ENCODE results near the gene SHBG. TPM values are rescaled to one million over a fixed set of nuclear protein-coding genes. Genes with fewer than 3 reads are reported as not detected.

Gene SHBG, protein sequence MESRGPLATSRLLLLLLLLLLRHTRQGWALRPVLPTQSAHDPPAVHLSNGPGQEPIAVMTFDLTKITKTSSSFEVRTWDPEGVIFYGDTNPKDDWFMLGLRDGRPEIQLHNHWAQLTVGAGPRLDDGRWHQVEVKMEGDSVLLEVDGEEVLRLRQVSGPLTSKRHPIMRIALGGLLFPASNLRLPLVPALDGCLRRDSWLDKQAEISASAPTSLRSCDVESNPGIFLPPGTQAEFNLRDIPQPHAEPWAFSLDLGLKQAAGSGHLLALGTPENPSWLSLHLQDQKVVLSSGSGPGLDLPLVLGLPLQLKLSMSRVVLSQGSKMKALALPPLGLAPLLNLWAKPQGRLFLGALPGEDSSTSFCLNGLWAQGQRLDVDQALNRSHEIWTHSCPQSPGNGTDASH
- 0.28 and 0.51 TPM in 2 replicates for total RNA-seq

DNA sequence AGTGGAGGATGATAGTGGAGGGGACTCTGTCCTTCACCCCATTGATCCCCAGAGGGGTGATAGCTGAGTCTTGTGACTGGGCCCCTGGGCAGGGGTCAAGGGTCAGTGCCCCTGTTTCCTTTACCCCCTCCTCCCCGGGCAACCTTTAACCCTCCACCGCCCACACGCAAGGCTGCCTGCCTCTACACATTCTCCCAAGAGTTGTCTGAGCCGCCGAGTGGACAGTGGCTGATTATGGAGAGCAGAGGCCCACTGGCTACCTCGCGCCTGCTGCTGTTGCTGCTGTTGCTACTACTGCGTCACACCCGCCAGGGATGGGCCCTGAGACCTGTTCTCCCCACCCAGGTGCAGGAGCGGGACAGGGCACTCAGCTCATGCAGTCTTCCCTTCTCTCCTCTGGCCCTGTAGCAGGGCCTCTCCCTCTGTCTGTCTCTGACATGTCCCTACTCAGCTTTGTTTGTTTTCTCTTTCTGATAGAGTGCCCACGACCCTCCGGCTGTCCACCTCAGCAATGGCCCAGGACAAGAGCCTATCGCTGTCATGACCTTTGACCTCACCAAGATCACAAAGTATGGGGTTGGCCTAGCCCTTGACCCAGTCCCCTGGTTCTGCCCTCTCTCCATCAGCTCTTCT is at the start of gene SHBG:
Gene SHBG (plus strand): TSS at position 197 of the 633 bp plus-strand sequence. CDS start 38 bp downstream, at position 235.

DNA sequence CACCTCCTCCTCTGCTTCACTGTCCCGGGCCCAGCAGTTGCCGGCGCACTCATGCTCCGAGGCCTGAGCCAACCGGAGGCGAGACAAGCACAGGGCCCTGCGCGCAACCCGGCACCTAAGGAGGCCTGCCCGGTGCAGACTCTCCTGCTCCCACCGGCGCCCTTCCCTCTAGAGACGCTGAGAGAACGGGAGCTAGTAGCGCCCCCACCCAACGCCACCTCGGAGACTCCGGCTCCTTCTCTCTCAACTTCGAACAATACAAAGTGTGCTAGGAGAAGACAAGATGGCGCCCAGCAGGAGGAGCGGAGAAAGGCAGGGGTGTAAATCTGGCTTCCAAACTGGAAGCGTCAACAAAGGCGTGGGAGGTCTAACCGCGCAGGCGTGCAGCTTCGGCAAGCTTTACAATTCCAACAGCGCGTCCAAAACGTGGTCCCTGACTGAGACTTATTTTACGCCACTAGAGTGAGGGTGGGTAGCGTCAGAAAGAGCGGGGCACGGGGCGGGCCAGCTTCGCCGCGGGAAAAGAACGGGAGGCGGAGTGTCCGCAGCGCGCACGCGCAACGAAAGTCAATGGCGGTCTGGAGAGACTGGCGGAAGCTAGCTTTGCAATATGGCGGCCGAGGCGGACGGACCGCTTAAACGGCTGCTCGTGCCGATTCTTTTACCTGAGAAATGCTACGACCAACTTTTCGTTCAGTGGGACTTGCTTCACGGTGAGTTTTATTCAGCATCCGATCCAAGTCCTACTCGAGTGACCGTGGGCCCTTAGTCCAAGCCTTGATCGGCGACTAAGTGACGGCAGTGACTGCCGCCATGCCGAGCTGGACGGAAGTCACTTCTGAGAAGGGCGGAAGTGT is 46.5 kb upstream of the SHBG start, which contains the start of gene MPDU1:
Gene MPDU1 (plus strand): TSS at position 600 of the 857 bp plus-strand sequence. CDS start 11 bp downstream, at position 611.

DNA sequence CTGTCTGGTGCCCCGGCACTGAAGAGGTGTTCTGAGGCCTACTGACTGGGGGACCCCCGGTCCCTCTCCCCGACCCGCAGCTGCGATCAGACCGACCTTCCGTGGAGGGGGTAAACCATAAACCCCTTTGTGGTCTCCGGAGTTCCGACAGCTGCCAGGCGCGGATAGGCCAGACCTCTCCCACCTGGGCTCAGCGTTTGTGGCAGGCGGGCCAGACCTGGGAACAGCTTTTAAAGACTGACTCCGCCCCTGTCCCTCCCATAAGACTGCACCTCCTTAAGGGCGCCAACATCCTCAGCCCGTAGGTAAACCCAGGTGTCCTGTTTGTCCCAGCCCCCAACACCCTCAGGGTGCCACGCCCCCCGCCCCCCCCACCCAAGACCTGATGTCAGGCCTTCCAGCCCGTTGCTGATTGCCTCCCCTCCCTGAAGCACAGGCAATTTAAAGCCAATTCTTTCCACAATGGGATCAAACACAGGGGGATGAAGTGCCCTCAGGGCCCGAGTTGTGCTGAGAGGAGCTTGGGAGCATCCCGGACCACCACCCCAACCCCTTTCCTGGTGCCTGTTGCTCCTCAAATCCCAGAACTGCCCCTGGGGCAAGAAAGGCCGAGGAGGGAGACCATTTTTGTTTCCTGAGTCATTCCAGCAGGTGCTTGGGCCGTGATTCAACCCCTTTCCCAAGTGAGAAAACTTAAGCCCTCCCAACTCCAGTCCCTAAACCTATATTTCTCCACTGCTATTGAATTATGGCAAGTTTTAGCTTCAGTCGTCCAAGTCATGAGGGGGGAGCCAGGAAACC is 39.8 kb upstream of the SHBG start, which contains the start of gene SOX15:
Gene SOX15 (minus strand): TSS at position 204 of the 801 bp plus-strand sequence. CDS start 418 bp downstream, outside the sequence.

DNA sequence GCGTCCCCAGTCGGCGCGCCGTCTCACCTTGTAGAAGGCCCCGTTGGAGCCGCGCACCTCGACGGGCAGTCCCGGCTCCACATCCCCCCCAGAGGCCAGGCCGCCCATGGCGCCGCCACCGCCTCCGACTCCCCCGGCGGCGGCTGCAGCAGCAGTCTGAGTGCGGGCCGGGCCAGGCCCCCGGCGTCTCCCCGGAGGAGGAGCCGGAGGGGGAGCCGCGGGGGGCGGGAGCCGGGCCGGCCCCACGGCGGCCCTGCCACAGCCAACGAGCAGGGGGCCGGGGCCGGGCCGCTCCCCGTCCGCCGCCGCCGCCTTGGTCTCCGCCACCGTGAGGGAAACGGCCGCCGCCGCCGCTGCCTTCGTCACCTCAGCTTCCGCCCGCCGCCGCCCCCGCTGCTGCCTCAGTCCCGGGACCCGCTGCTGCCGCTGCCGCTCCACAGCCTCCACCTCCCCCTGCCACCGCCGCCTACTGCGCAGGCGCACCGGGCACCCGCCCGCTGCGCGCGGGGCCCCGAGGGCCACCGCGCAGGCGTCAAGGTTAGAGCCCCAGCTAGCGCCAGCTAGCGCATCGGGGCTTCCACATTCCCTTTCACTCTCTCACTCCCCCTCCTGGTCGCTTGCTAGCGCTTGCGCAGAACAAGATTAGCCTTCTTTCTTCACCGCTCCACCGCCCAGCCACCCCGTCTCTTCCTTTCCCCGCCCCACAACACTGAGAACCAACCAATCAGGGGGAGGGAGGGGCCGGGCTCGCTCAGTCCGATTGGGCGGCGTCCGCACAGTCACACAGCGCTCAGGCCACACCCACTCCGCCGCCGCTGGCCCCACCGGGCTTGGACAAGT is 15.3 kb upstream of the SHBG start, which contains the start of gene FXR2:
Gene FXR2 (minus strand): TSS at position 473 of the 840 bp plus-strand sequence. CDS start 365 bp downstream, at position 108.

DNA sequence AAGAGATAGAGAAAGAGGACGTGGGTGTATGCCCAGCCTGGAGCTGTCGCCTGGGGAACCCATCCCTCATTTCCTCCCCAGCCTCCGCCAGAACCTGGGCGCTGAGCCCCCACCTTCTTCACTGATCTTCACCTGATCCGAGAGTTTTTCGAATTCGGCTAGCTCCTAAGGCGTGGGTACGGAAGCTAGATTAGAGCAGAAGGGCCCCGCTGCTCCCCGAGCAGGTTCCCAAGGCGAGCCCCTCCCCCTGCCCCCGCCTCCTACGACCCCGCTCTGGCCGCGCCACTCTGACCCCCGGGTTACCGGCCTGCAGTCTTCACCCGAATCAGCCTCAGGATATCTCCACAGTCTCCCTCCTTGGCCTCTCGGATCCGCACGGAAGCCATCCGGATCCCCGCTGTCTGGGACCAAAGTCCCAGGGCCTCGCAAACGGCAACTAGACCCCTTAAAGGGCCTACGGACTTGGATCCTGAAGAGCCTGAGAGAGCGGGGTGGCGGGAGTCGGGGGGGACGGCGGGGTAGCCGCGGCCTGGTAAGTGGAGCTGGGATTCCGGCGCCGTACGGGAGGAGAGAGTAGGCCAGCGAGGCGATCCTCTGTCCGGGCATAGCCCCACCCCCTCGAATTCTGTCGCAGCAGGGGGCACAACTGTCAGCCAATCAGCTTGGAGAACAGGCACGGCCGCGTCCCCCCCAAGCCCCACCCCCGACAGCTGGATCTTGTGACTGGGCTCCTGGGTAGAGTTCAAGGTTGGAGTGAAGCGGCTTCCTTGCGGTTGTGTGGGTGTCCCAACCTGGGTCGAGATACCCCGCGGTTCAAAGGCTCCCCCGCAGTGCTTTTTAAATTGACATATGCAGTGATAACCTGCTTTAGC is 2.4 kb upstream of the SHBG start, which contains the start of gene SAT2:
Gene SAT2 (minus strand): TSS at position 572 of the 872 bp plus-strand sequence. CDS start 186 bp downstream, at position 386.

DNA sequence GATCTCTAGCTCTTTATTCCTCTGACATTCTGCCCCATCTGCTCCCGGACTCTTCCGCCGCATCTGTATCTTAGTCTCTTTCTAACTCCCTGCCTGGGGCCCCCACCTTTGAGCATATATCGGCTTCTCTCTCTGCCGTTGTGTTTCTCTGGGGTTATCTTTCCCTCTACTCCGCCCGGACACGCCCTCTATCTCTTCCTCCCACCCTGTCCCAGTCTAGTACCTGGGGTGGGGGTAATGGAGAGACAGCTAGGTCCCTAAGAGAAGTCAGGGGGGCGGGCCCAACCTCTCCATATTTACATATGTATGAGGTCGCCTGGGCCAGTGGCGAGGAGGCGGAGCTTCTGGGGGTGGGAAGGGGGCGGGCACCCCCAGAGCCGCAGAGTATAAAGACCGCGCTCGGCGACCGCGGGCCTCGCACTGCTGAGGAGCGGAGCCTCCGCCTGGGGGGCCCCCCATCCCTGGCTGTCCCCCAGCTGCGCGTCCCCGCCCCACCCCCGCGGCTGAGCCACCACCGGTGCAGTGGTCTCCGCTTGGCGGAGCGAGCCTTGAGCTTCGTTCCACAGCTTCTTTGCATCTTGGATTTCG is 20.7 kb downstream of the SHBG start, which contains the start of gene ATP1B2:
Gene ATP1B2 (plus strand): TSS at position 418 of the 588 bp plus-strand sequence. CDS start 593 bp downstream, outside the sequence.

Other genes with a start within 250 kb of the SHBG start
- gene TNK1, start 249.0 kb upstream of the SHBG start, total RNA-seq, result 13.0 and 15.8 TPM in 2 replicates
- 64.6 and 96.0 TPM in 2 replicates for gene PLSCR3, start 235.6 kb upstream of the SHBG start, total RNA-seq
- 117 and 202 TPM in 2 replicates for gene TMEM256, start 226.0 kb upstream of the SHBG start, total RNA-seq
- gene NLGN2, start 222.3 kb upstream of the SHBG start, total RNA-seq, result 6.0 and 8.9 TPM in 2 replicates
- gene SPEM1, start 209.8 kb upstream of the SHBG start, total RNA-seq, result not detected in 2 replicates
- not detected in 2 replicates for gene SPEM2, start 204.5 kb upstream of the SHBG start, total RNA-seq
- gene SPEM3, start 201.3 kb upstream of the SHBG start, total RNA-seq, result not detected in 2 replicates
- gene TMEM102, start 194.7 kb upstream of the SHBG start, total RNA-seq, result 29.6 and 33.5 TPM in 2 replicates
- 18.3 and 32.1 TPM in 2 replicates for gene FGF11, start 190.6 kb upstream of the SHBG start, total RNA-seq
- gene CHRNB1, start 185.1 kb upstream of the SHBG start, total RNA-seq, result 10.9 and 11.0 TPM in 2 replicates
- gene ZBTB4, start 150.5 kb upstream of the SHBG start, total RNA-seq, result 29.5 and 46.1 TPM in 2 replicates
- not detected in 2 replicates for gene SLC35G6, start 148.7 kb upstream of the SHBG start, total RNA-seq
- gene POLR2A, start 145.8 kb upstream of the SHBG start, total RNA-seq, result 62.4 and 64.9 TPM in 2 replicates
- 4.2 and 10.8 TPM in 2 replicates for gene TNFSF12, start 81.1 kb upstream of the SHBG start, total RNA-seq
- 4.4 and 5.1 TPM in 2 replicates for gene TNFSF13, start 71.4 kb upstream of the SHBG start, total RNA-seq
- 44.8 and 62.7 TPM in 2 replicates for gene SENP3, start 68.2 kb upstream of the SHBG start, total RNA-seq
- gene CD68, start 50.5 kb upstream of the SHBG start, total RNA-seq, result 14.8 and 21.2 TPM in 2 replicates
- 147 and 153 TPM in 2 replicates for gene MPDU1, start 46.3 kb upstream of the SHBG start, total RNA-seq
- gene SOX15, start 40.0 kb upstream of the SHBG start, total RNA-seq, result 162 and 173 TPM in 2 replicates
- gene FXR2, start 15.2 kb upstream of the SHBG start, total RNA-seq, result 39.4 and 49.4 TPM in 2 replicates
- gene SAT2, start 2.3 kb upstream of the SHBG start, total RNA-seq, result 25.9 and 36.9 TPM in 2 replicates
- not detected in 2 replicates for gene ATP1B2, start 20.8 kb downstream of the SHBG start, total RNA-seq
- 47.3 and 58.3 TPM in 2 replicates for gene TP53, start 57.4 kb downstream of the SHBG start, total RNA-seq
- 9.3 and 13.6 TPM in 2 replicates for gene WRAP53, start 58.3 kb downstream of the SHBG start, total RNA-seq
- gene EFNB3, start 75.1 kb downstream of the SHBG start, total RNA-seq, result 2.0 and 2.6 TPM in 2 replicates
- gene DNAH2, start 87.6 kb downstream of the SHBG start, total RNA-seq, result 0.21 and 0.33 TPM in 2 replicates
- gene KDM6B, start 204.1 kb downstream of the SHBG start, total RNA-seq, result 7.7 and 8.0 TPM in 2 replicates
- 0.63 TPM in 1 of 2 replicates, not detected in the other for gene TMEM88, start 224.9 kb downstream of the SHBG start, total RNA-seq
- 72.6 and 78.8 TPM in 2 replicates for gene NAA38, start 227.4 kb downstream of the SHBG start, total RNA-seq
- gene CYB5D1, start 227.9 kb downstream of the SHBG start, total RNA-seq, result 6.5 and 7.0 TPM in 2 replicates

Data from airway epithelial cell (primary cell).